GM10847 (cell line): ENCODE measurements around the gene SMPD2.

Source experiments
- POLR2A ChIP-seq: IDR thresholded peaks from 2 replicates; pipeline ENCODE4 v1.6.1; 2011; ENCODE audit not compliant: insufficient read length; ENCODE audit errors: extremely low read depth

SMPD2 gene

DNA sequence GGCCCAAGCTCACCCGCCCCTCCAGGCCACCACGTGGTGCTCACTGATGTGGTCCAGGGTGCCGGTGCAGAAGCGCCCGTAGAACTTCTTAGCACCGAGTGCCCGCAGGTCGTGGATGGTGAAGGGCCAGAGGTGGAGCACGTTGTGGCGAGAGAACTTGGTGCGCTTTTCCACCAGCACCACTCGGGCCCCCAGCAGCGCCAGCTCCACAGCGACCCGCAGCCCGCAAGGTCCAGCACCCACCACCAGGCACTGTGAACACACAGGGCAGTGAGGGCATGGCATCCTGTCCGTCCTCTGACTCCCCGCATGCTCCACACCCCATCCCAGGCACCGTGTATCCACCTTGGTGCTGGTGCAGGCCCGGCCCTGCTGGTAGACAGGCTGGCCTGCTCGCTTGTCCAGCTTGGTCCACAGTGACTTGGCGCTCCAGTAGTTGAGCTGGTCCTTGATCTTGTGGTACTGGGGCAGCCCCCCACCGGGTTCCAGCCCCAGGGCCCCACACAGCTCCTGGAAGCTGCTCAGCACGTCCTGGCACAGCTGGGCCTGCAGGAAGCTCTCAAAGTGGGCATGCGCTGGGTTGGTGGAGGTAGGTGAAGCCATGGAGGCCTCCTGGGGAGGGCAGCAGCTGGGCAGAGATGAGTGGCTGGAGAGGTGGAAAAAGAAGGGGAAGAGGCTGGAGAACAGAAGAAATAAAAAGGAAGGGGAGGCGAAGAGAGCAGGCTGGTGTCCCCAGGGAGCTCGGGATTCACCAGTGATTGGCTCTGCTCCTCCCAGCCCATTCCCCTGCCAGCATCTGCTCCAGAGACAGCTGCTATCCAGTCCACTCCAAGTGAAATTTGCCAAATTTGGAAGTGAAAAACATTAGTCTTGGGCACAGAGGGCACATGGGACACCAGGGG is 13.3 kb downstream of the SMPD2 start:
- TF ChIP-seq POLR2A = no peak

GRCh38 chr6:109454496-109455436 is 14.2 kb downstream of the SMPD2 start:
- no peak for TF ChIP-seq POLR2A

DNA sequence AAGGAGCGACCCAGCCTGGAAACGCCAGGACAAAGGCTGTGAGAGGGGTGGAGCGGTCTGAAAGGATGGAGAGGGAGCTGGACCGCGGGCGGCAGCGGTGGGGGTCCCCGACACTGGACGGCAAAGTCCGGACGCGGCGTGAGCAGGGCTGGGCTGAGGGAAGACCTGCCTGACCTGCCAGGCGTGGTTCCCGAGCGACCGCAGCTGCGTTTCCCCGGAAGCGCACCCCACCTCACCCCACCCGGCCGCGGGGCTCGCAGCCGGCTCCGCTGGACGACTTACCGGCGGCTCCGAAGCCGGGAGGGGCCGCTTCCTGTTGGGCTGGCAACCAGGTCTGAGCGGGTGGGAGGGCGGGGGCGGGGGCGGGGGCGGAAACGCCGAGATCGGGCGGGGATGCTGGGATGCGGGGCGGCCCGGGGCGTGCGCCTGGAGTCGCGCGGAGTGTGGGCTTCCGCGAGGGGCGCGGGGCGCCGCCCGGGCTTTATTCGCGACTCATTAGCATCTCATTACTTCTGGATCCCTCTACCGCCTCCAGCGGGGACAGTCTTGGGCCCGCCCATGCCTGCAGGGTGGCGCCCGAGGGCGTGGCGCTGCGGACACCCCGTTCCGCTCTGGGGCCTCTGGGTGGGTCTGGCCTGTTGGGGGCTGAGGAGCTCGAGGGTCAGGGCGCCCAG is 15.1 kb downstream of the SMPD2 start, which contains the start of gene MICAL1:
Gene MICAL1, minus strand, starts transcription at position 336 of the 674 bp plus-strand sequence. CDS start 1,576 bp downstream, outside the sequence.
- peak; percentile 34 for TF ChIP-seq POLR2A

GRCh38 chr6:109456111-109456583 is 15.6 kb downstream of the SMPD2 start:
- TF ChIP-seq POLR2A = no peak

DNA sequence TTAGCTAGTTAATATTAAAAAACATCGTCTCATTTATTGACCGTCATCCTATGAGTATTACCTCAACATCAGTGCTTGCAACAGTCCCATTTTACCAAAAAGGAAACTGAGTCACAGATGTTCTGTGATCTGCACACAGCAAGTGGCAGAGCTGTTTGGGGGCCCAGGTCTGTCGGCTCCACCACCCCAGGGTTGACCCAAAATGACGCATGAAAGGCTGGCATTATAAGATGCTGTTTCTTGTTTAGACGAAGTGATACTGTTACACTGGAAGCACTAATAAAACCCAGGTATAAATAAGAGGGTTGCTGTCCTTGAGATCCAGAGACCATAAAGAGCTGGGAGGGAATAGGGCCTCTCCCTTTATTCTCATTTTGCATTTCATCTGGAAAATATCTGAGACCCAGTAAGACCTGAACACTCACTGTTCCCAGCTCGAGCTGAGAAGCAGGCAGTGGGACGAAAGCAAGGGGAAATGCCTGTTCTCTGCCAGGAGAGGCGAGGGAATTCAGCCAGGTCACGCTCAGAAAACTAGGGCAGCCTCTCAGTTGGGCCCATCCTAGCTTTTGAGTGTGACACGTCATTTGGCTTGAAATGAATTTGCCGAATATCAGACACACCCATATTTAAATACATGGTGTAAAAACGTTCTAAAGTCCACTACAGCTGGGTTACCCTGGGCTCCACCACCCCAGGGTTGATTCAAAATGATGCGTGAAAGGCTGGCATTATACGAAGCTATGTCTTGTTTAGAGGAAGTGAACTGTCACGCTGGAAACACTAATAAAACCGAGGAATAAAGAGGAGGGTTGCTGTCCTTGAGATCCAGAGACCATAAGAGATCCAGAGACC is 16.4 kb downstream of the SMPD2 start:
- TF ChIP-seq POLR2A = no peak

GRCh38 chr6:109457562-109457996 is 17.1 kb downstream of the SMPD2 start:
- TF ChIP-seq POLR2A = no peak

GRCh38 chr6:109458774-109459531 is 18.4 kb downstream of the SMPD2 start:
- no peak for TF ChIP-seq POLR2A

DNA sequence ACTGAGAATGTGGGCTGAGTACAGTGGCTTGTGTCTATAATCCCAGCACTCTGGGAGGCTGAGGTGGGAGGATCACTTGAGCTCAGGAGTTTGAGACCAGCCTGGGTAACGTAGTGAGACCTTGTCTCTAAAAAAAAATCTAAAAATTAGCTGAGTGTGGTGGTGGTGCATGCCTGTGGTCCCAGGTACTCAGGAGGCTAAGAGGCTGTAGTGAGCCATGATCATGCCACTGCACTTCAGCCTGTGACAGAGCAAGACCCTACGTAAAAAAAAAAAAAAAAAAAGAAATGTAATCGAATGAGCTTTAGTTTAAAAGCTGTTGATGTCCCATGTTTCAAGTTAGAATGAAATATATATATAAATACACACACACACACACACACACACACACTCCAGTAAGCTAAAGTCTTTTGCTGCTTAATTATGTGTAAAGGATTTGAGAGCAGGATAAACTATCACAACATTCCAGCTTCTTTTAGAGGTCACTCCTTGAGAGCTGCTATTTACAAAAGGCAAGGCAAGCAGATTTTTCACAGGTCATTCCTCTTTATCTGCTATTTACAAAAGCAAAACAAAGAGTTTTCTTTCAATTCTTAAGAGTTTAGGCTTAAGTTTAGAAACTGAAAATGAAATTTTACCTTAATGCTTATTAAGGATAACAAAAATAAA is 19.8 kb downstream of the SMPD2 start:
- TF ChIP-seq POLR2A = no peak

GRCh38 chr6:109461733-109462526 is 21.4 kb downstream of the SMPD2 start:
- TF ChIP-seq POLR2A = no peak

GRCh38 chr6:109465772-109466171 is 25.2 kb downstream of the SMPD2 start:
- TF ChIP-seq POLR2A = no peak

- TF ChIP-seq POLR2A = no peak
Measured at GRCh38 chr6:109466212-109466923, 25.8 kb downstream of the SMPD2 start.

DNA sequence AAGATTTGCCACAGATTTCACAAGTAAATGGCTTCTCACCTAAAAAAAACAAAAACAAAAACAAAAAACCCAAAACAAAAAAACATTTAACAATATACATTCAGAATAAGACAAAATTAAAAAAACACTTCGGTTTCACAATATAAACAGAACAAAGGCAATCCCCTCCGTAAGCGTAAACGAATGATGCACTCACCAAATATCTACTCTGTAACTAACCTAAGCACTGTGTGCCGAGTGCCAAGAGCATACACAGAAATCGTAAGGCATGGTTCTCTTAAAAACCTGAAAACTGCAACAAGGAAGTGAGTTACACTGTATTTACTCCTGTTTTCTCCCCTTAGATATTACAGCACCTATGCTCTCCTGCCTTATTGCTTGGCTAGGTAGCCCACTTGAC is 27.2 kb downstream of the SMPD2 start:
- no peak for TF ChIP-seq POLR2A
